Measurements from ENCODE around the gene CXCL13. TPM values are rescaled to one million over a fixed set of nuclear protein-coding genes. Genes with fewer than 3 reads are reported as not detected.

The CXCL13 gene
- total RNA-seq, 1 donor from 2014 or later, result not detected

GRCh38 chr4:77621254-77621653 is 15.6 kb downstream of the CXCL13 start:
- Mint-ChIP-seq H3K4me1 (ENCODE audit: low read depth) (peaks cover 11% of the 10 kb centered on the region), H3K4me3 (ENCODE audit: low read depth) (no peak overlapping the region), H3K27me3 (no peaks in the 10 kb centered on the region), H3K36me3 (ENCODE audit: insufficient read depth) (no peaks in the 10 kb centered on the region), H3K9me3 (ENCODE audit: low read depth) (peaks cover under 1% of the 10 kb centered on the region), H3K27ac (no peak overlapping the region)
- no peak for TF ChIP-seq CTCF (IDR thresholded peaks at IDR 0.05; ENCODE audit: unreplicated experiment)
- no peak for DNase-seq (ENCODE audit: low spot score, unreplicated experiment)

GRCh38 chr4:77623091-77623490 is 17.5 kb downstream of the CXCL13 start:
- Mint-ChIP-seq H3K9me3 (ENCODE audit: low read depth) (no peaks in the 10 kb centered on the region), H3K4me1 (ENCODE audit: low read depth) (peaks cover 11% of the 10 kb centered on the region), H3K4me3 (ENCODE audit: low read depth) (no peak overlapping the region), H3K27me3 (no peaks in the 10 kb centered on the region), H3K36me3 (ENCODE audit: insufficient read depth) (no peaks in the 10 kb centered on the region), H3K27ac (no peak overlapping the region)
- TF ChIP-seq CTCF (IDR thresholded peaks at IDR 0.05; ENCODE audit: unreplicated experiment), result no peak
- no peak for DNase-seq (ENCODE audit: low spot score, unreplicated experiment)

GRCh38 chr4:77624213-77624612 is 18.6 kb downstream of the CXCL13 start:
- Mint-ChIP-seq H3K27ac (no peak overlapping the region), H3K9me3 (ENCODE audit: low read depth) (no peaks in the 10 kb centered on the region), H3K4me3 (ENCODE audit: low read depth) (no peak overlapping the region), H3K4me1 (ENCODE audit: low read depth) (peaks cover 8% of the 10 kb centered on the region), H3K27me3 (no peaks in the 10 kb centered on the region), H3K36me3 (ENCODE audit: insufficient read depth) (no peaks in the 10 kb centered on the region)
- no peak for DNase-seq (ENCODE audit: low spot score, unreplicated experiment)
- no peak for TF ChIP-seq CTCF (IDR thresholded peaks at IDR 0.05; ENCODE audit: unreplicated experiment)

GRCh38 chr4:77625485-77625884 is 19.9 kb downstream of the CXCL13 start:
- Mint-ChIP-seq H3K4me1 (ENCODE audit: low read depth) (no peaks in the 10 kb centered on the region), H3K4me3 (ENCODE audit: low read depth) (no peak overlapping the region), H3K36me3 (ENCODE audit: insufficient read depth) (no peaks in the 10 kb centered on the region), H3K9me3 (ENCODE audit: low read depth) (no peaks in the 10 kb centered on the region), H3K27me3 (no peaks in the 10 kb centered on the region), H3K27ac (no peak overlapping the region)
- no peak for DNase-seq (ENCODE audit: low spot score, unreplicated experiment)
- no peak for TF ChIP-seq CTCF (IDR thresholded peaks at IDR 0.05; ENCODE audit: unreplicated experiment)

GRCh38 chr4:77629885-77630284 is 24.3 kb downstream of the CXCL13 start:
- Mint-ChIP-seq H3K36me3 (ENCODE audit: insufficient read depth) (no peaks in the 10 kb centered on the region), H3K27ac (no peak overlapping the region), H3K4me1 (ENCODE audit: low read depth) (no peaks in the 10 kb centered on the region), H3K27me3 (no peaks in the 10 kb centered on the region), H3K9me3 (ENCODE audit: low read depth) (no peaks in the 10 kb centered on the region), H3K4me3 (ENCODE audit: low read depth) (no peak overlapping the region)
- TF ChIP-seq CTCF (IDR thresholded peaks at IDR 0.05; ENCODE audit: unreplicated experiment), result no peak
- DNase-seq (ENCODE audit: low spot score, unreplicated experiment), result no peak
